Measurements from ENCODE around the gene SLC4A1. TPM values are rescaled to one million over a fixed set of nuclear protein-coding genes. Genes with fewer than 3 reads are reported as not detected.
A peak's percentile ranks its signal among the peaks of the same experiment; 100 is the strongest.

The SLC4A1 gene
- total and polyA plus RNA-seq, 2 of the 13 experiments (the other 11 are each of a cell fraction or from before 2014, with no cell fraction given): not detected

- TF ChIP-seq, protein P1, sequence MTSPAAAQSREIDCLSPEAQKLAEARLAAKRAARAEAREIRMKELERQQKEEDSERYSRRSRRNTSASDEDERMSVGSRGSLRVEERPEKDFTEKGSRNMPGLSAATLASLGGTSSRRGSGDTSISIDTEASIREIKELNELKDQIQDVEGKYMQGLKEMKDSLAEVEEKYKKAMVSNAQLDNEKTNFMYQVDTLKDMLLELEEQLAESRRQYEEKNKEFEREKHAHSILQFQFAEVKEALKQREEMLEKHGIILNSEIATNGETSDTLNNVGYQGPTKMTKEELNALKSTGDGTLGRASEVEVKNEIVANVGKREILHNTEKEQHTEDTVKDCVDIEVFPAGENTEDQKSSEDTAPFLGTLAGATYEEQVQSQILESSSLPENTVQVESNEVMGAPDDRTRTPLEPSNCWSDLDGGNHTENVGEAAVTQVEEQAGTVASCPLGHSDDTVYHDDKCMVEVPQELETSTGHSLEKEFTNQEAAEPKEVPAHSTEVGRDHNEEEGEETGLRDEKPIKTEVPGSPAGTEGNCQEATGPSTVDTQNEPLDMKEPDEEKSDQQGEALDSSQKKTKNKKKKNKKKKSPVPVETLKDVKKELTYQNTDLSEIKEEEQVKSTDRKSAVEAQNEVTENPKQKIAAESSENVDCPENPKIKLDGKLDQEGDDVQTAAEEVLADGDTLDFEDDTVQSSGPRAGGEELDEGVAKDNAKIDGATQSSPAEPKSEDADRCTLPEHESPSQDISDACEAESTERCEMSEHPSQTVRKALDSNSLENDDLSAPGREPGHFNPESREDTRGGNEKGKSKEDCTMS (CRISPR knock-in tag; conservative IDR thresholded peaks at IDR 0.05): no peak
- TF ChIP-seq RFXAP (CRISPR knock-in tag; IDR thresholded peaks at IDR 0.05; ENCODE audit: borderline replicate concordance) (0 out of 2 replicates have a peak, but pooled peaks have one; percentile 59), MAF1 (CRISPR knock-in tag; IDR thresholded peaks at IDR 0.05; ENCODE audit: borderline replicate concordance) (no peak), ZNF546 (CRISPR knock-in tag; conservative IDR thresholded peaks at IDR 0.05) (no peak), FOSL2 (CRISPR knock-in tag; IDR thresholded peaks at IDR 0.05) (peak; percentile 9; the same call in 1 of the 2 replicates), KLF16 (CRISPR knock-in tag; IDR thresholded peaks at IDR 0.05) (peak in 1 of 2 experiments; percentile 73; a peak in 1 of 4 replicates), HOXA3 (CRISPR knock-in tag; IDR thresholded peaks at IDR 0.05) (peak; percentile 68), ZNF367 (CRISPR knock-in tag; IDR thresholded peaks at IDR 0.05; ENCODE audit: borderline replicate concordance) (no peak), BRD4 (CRISPR knock-in tag; IDR thresholded peaks at IDR 0.05) (peak; percentile 83; the same call in 1 of the 2 replicates), REPIN1 (CRISPR knock-in tag; IDR thresholded peaks at IDR 0.05; ENCODE audit: borderline replicate concordance, low read depth) (no peak; the same call in 1 of the 2 replicates), TIGD3 (CRISPR knock-in tag; IDR thresholded peaks at IDR 0.05; ENCODE audit: borderline replicate concordance) (peak; percentile 69; the same call in 1 of the 2 replicates), GTF2F1 (IDR thresholded peaks at IDR 0.05; ENCODE audit: low read length) (no peak), ZIK1 (CRISPR knock-in tag; IDR thresholded peaks at IDR 0.05; ENCODE audit: borderline replicate concordance, low read depth) (peak; percentile 75; the same call in 1 of the 2 replicates)
- TF ChIP-seq, protein P2, sequence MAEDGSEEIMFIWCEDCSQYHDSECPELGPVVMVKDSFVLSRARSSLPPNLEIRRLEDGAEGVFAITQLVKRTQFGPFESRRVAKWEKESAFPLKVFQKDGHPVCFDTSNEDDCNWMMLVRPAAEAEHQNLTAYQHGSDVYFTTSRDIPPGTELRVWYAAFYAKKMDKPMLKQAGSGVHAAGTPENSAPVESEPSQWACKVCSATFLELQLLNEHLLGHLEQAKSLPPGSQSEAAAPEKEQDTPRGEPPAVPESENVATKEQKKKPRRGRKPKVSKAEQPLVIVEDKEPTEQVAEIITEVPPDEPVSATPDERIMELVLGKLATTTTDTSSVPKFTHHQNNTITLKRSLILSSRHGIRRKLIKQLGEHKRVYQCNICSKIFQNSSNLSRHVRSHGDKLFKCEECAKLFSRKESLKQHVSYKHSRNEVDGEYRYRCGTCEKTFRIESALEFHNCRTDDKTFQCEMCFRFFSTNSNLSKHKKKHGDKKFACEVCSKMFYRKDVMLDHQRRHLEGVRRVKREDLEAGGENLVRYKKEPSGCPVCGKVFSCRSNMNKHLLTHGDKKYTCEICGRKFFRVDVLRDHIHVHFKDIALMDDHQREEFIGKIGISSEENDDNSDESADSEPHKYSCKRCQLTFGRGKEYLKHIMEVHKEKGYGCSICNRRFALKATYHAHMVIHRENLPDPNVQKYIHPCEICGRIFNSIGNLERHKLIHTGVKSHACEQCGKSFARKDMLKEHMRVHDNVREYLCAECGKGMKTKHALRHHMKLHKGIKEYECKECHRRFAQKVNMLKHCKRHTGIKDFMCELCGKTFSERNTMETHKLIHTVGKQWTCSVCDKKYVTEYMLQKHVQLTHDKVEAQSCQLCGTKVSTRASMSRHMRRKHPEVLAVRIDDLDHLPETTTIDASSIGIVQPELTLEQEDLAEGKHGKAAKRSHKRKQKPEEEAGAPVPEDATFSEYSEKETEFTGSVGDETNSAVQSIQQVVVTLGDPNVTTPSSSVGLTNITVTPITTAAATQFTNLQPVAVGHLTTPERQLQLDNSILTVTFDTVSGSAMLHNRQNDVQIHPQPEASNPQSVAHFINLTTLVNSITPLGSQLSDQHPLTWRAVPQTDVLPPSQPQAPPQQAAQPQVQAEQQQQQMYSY (CRISPR knock-in tag; IDR thresholded peaks at IDR 0.05): 0 out of 2 replicates have a peak, but pooled peaks have one; percentile 15
- TF ChIP-seq, protein P3, sequence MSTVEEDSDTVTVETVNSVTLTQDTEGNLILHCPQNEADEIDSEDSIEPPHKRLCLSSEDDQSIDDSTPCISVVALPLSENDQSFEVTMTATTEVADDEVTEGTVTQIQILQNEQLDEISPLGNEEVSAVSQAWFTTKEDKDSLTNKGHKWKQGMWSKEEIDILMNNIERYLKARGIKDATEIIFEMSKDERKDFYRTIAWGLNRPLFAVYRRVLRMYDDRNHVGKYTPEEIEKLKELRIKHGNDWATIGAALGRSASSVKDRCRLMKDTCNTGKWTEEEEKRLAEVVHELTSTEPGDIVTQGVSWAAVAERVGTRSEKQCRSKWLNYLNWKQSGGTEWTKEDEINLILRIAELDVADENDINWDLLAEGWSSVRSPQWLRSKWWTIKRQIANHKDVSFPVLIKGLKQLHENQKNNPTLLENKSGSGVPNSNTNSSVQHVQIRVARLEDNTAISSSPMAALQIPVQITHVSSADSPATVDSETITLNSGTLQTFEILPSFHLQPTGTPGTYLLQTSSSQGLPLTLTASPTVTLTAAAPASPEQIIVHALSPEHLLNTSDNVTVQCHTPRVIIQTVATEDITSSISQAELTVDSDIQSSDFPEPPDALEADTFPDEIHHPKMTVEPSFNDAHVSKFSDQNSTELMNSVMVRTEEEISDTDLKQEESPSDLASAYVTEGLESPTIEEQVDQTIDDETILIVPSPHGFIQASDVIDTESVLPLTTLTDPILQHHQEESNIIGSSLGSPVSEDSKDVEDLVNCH (CRISPR knock-in tag; IDR thresholded peaks at IDR 0.05): no peak
Observed at GRCh38 chr17:44200478-44201155, 67.3 kb downstream of the SLC4A1 start (continued).
